Dendritic cell treated with granulocyte-macrophage colony-stimulating factor and Interleukin-4, amounts not matched to agents 40 ng/mL and 50 ng/mL, for 4 days (primary cell): Measurements from ENCODE around the gene TNIK.

Experiments
- H3K27ac Mint-ChIP-seq: one replicate; pipeline ENCODE4 v1.8.0; 2022; ENCODE audit warnings: mild to moderate bottlenecking, mixed read lengths
- H3K27me3 Mint-ChIP-seq: one replicate; pipeline ENCODE4 v1.8.0; 2022; ENCODE audit warnings: mild to moderate bottlenecking, mixed read lengths
- H3K36me3 Mint-ChIP-seq: one replicate; pipeline ENCODE4 v1.8.0; 2022; ENCODE audit warnings: low read depth, mixed read lengths
- H3K4me1 Mint-ChIP-seq: one replicate; pipeline ENCODE4 v1.8.0; 2022; ENCODE audit warnings: low read depth, mixed read lengths
- H3K4me3 Mint-ChIP-seq: one replicate; pipeline ENCODE4 v1.8.0; 2022; ENCODE audit warnings: mild to moderate bottlenecking, moderate library complexity, mixed read lengths
- H3K9me3 Mint-ChIP-seq: one replicate; pipeline ENCODE4 v1.8.0; 2022; ENCODE audit warnings: mixed read lengths
- intact Hi-C: fragments of 100-400 bp; cut with micrococcal nuclease; formaldehyde crosslinking; loops from one replicate; pipeline ENCODE4 v1.15.0; 2022

Gene TNIK

GRCh38 chr3:171077261-171077660 is 382.9 kb downstream of the TNIK start:
- no peak overlapping the region for H3K4me3 Mint-ChIP-seq
- H3K9me3 Mint-ChIP-seq, result no peaks in the 10 kb centered on the region
- no peak overlapping the region for H3K27ac Mint-ChIP-seq
- H3K36me3 Mint-ChIP-seq, result no peaks in the 10 kb centered on the region
- peaks cover 6% of the 10 kb centered on the region for H3K4me1 Mint-ChIP-seq
- no peaks in the 10 kb centered on the region for H3K27me3 Mint-ChIP-seq
- intact Hi-C loops, result no loop called here

GRCh38 chr3:171072432-171072831 is 387.8 kb downstream of the TNIK start:
- H3K27me3 Mint-ChIP-seq, result no peaks in the 10 kb centered on the region
- peaks cover 6% of the 10 kb centered on the region for H3K4me1 Mint-ChIP-seq
- no peak overlapping the region for H3K4me3 Mint-ChIP-seq
- no peak overlapping the region for H3K27ac Mint-ChIP-seq
- intact Hi-C loops, result no loop called here
- H3K9me3 Mint-ChIP-seq, result no peaks in the 10 kb centered on the region
- no peaks in the 10 kb centered on the region for H3K36me3 Mint-ChIP-seq

- Mint-ChIP-seq H3K9me3 (no peaks in the 10 kb centered on the region), H3K4me1 (peaks cover 6% of the 10 kb centered on the region), H3K4me3 (no peak overlapping the region), H3K27me3 (no peaks in the 10 kb centered on the region), H3K27ac (no peak overlapping the region), H3K36me3 (no peaks in the 10 kb centered on the region)
- intact Hi-C loops, result no loop called here
These were observed 391.5 kb downstream of the TNIK start for GRCh38 chr3:171068658-171069057.

GRCh38 chr3:171066206-171066605 is 394.0 kb downstream of the TNIK start:
- Mint-ChIP-seq H3K9me3 (no peaks in the 10 kb centered on the region), H3K27ac (no peak overlapping the region), H3K27me3 (no peaks in the 10 kb centered on the region), H3K4me1 (no peaks in the 10 kb centered on the region), H3K4me3 (no peak overlapping the region), H3K36me3 (no peaks in the 10 kb centered on the region)
- intact Hi-C loops, result no loop called here

- Mint-ChIP-seq H3K27ac (no peak overlapping the region), H3K36me3 (no peaks in the 10 kb centered on the region), H3K27me3 (no peaks in the 10 kb centered on the region), H3K4me1 (no peaks in the 10 kb centered on the region), H3K4me3 (no peak overlapping the region), H3K9me3 (no peaks in the 10 kb centered on the region)
- intact Hi-C loops, result no loop called here
These were observed 394.5 kb downstream of the TNIK start for GRCh38 chr3:171065732-171066131.

GRCh38 chr3:171064461-171064860 is 395.7 kb downstream of the TNIK start:
- Mint-ChIP-seq H3K4me3 (no peak overlapping the region), H3K27me3 (no peaks in the 10 kb centered on the region), H3K9me3 (no peaks in the 10 kb centered on the region), H3K4me1 (no peaks in the 10 kb centered on the region), H3K36me3 (no peaks in the 10 kb centered on the region), H3K27ac (no peak overlapping the region)
- intact Hi-C loops, result no loop called here

GRCh38 chr3:171061749-171062148 is 398.5 kb downstream of the TNIK start:
- no peaks in the 10 kb centered on the region for H3K27me3 Mint-ChIP-seq
- no peaks in the 10 kb centered on the region for H3K36me3 Mint-ChIP-seq
- no peaks in the 10 kb centered on the region for H3K4me1 Mint-ChIP-seq
- H3K27ac Mint-ChIP-seq, result no peak overlapping the region
- intact Hi-C loops, result no loop called here
- H3K9me3 Mint-ChIP-seq, result no peaks in the 10 kb centered on the region
- no peak overlapping the region for H3K4me3 Mint-ChIP-seq

GRCh38 chr3:171059978-171060377 is 400.2 kb downstream of the TNIK start:
- H3K4me1 Mint-ChIP-seq, result no peaks in the 10 kb centered on the region
- H3K27me3 Mint-ChIP-seq, result no peaks in the 10 kb centered on the region
- H3K4me3 Mint-ChIP-seq, result no peak overlapping the region
- no peaks in the 10 kb centered on the region for H3K36me3 Mint-ChIP-seq
- H3K9me3 Mint-ChIP-seq, result no peaks in the 10 kb centered on the region
- intact Hi-C loops, result no loop called here
- H3K27ac Mint-ChIP-seq, result no peak overlapping the region

- intact Hi-C loops, result no loop called here
- no peaks in the 10 kb centered on the region for H3K9me3 Mint-ChIP-seq
- no peaks in the 10 kb centered on the region for H3K27me3 Mint-ChIP-seq
- H3K4me3 Mint-ChIP-seq, result no peak overlapping the region
- no peak overlapping the region for H3K27ac Mint-ChIP-seq
- H3K36me3 Mint-ChIP-seq, result no peaks in the 10 kb centered on the region
- no peaks in the 10 kb centered on the region for H3K4me1 Mint-ChIP-seq
These were observed 401.2 kb downstream of the TNIK start for GRCh38 chr3:171058873-171059603.

- Mint-ChIP-seq H3K9me3 (no peaks in the 10 kb centered on the region), H3K36me3 (no peaks in the 10 kb centered on the region), H3K27ac (no peak overlapping the region), H3K27me3 (no peaks in the 10 kb centered on the region), H3K4me1 (no peaks in the 10 kb centered on the region), H3K4me3 (no peak overlapping the region)
- intact Hi-C loops, result no loop called here
These were observed 402.1 kb downstream of the TNIK start for GRCh38 chr3:171058058-171058457.

- Mint-ChIP-seq H3K9me3 (no peaks in the 10 kb centered on the region), H3K27me3 (no peaks in the 10 kb centered on the region), H3K4me3 (no peak overlapping the region), H3K36me3 (no peaks in the 10 kb centered on the region), H3K4me1 (no peaks in the 10 kb centered on the region), H3K27ac (no peak overlapping the region)
- intact Hi-C loops, result no loop called here
These were observed 403.1 kb downstream of the TNIK start for GRCh38 chr3:171057072-171057471.

- H3K27me3 Mint-ChIP-seq, result no peaks in the 10 kb centered on the region
- no peak overlapping the region for H3K4me3 Mint-ChIP-seq
- intact Hi-C loops, result no loop called here
- H3K9me3 Mint-ChIP-seq, result no peaks in the 10 kb centered on the region
- no peaks in the 10 kb centered on the region for H3K4me1 Mint-ChIP-seq
- H3K36me3 Mint-ChIP-seq, result no peaks in the 10 kb centered on the region
- H3K27ac Mint-ChIP-seq, result no peak overlapping the region
These were observed 403.7 kb downstream of the TNIK start for GRCh38 chr3:171056528-171056927.

GRCh38 chr3:171055336-171056178 is 404.6 kb downstream of the TNIK start:
- Mint-ChIP-seq H3K4me1 (no peaks in the 10 kb centered on the region), H3K27me3 (no peaks in the 10 kb centered on the region), H3K4me3 (no peak overlapping the region), H3K27ac (no peak overlapping the region), H3K36me3 (no peaks in the 10 kb centered on the region), H3K9me3 (no peaks in the 10 kb centered on the region)
- intact Hi-C loops, result no loop called here

GRCh38 chr3:171054921-171055320 is 405.3 kb downstream of the TNIK start:
- no peaks in the 10 kb centered on the region for H3K36me3 Mint-ChIP-seq
- H3K4me1 Mint-ChIP-seq, result no peaks in the 10 kb centered on the region
- H3K4me3 Mint-ChIP-seq, result no peak overlapping the region
- H3K27me3 Mint-ChIP-seq, result no peaks in the 10 kb centered on the region
- H3K27ac Mint-ChIP-seq, result no peak overlapping the region
- H3K9me3 Mint-ChIP-seq, result no peaks in the 10 kb centered on the region
- intact Hi-C loops, result no loop called here
